ENCODE measurements around the gene MTHFD1L.

GRCh38 chr6:151121900-151122299 lies 256.4 kb downstream of the MTHFD1L start:
- TF ChIP-seq, protein P1, sequence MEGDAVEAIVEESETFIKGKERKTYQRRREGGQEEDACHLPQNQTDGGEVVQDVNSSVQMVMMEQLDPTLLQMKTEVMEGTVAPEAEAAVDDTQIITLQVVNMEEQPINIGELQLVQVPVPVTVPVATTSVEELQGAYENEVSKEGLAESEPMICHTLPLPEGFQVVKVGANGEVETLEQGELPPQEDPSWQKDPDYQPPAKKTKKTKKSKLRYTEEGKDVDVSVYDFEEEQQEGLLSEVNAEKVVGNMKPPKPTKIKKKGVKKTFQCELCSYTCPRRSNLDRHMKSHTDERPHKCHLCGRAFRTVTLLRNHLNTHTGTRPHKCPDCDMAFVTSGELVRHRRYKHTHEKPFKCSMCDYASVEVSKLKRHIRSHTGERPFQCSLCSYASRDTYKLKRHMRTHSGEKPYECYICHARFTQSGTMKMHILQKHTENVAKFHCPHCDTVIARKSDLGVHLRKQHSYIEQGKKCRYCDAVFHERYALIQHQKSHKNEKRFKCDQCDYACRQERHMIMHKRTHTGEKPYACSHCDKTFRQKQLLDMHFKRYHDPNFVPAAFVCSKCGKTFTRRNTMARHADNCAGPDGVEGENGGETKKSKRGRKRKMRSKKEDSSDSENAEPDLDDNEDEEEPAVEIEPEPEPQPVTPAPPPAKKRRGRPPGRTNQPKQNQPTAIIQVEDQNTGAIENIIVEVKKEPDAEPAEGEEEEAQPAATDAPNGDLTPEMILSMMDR (IDR thresholded peaks at IDR 0.05): no peak
- TF ChIP-seq POLR2AphosphoS5 (IDR thresholded peaks at IDR 0.05) (no peak), EP300 (IDR thresholded peaks at IDR 0.05) (no peak), POLR2A (IDR thresholded peaks at IDR 0.05) (no peak)
